Esophagus muscularis mucosa (tissue), 4 donors: Measurements from ENCODE around the gene JARID2.

Experiments used
- CTCF ChIP-seq, 3 experiments: fragments of 200-600 bp in 2 of 3; fragments of 450-650 bp in 1 of 3; sonication (generic) in 2 of 3; IDR thresholded peaks; one replicate each; pipeline ENCODE4 v1.5.1; 2017 to 2019; ENCODE audit warnings: antibody characterized with exemption in 3 of 3, mild to moderate bottlenecking in 2 of 3, moderate library complexity in 1 of 3
- EP300 ChIP-seq: sonication (generic); formaldehyde crosslinking; IDR thresholded peaks from one replicate; pipeline ENCODE4 v1.6.1; 2017; ENCODE audit warnings: antibody characterized with exemption
- POLR2A ChIP-seq: fragments of 450-650 bp; IDR thresholded peaks from one replicate; pipeline ENCODE4 v1.6.1; 2017; ENCODE audit warnings: antibody characterized with exemption, moderate library complexity, mild to moderate bottlenecking, low read depth

- no peak for TF ChIP-seq CTCF (IDR thresholded peaks at IDR 0.05)
- no peak for TF ChIP-seq POLR2A
- no peak for TF ChIP-seq EP300
Measured at GRCh38 chr6:15266423-15266996, 20.6 kb downstream of the JARID2 start.
